Lower leg skin (tissue), 4 donors: ENCODE measurements around the gene TAF1D. TPM values are rescaled to one million over a fixed set of nuclear protein-coding genes. Genes with fewer than 3 reads are reported as not detected.
"Not testable (repeated sequence)": the region's sequence is repeated elsewhere in the genome, so short reads cannot be mapped to it uniquely, and the experiment has no call there.

Experiments used
- DNase-seq, 2 donors: peaks; one replicate each; pipeline ENCODE4 v3.0.0-alpha.2; 2019; ENCODE audit warnings: low spot score in 2 of 2
- H3K4me3 ChIP-seq: fragments of 200-600 bp; sonication (generic); 2 replicates; pipeline ENCODE4 v1.5.1; 2017; ENCODE audit warnings: mild to moderate bottlenecking, low read depth; ENCODE audit not compliant: poor library complexity, severe bottlenecking
- POLR2A ChIP-seq, 2 donors: fragments of 450-650 bp; IDR thresholded peaks; one replicate each; pipeline ENCODE4 v1.6.1; 2016 to 2017; ENCODE audit warnings: antibody characterized with exemption in 2 of 2, mild to moderate bottlenecking in 1 of 2, moderate library complexity in 1 of 2
- WGBS, 2 donors: methylation state at CpG; one replicate each; pipeline ENCODE4 v1.1.5; 2018; 5-methylcytosine and 5-hydroxymethylcytosine counted together
- intact Hi-C: fragments of 100-400 bp; cut with DNase I; formaldehyde crosslinking; loops from one replicate; pipeline ENCODE4 v1.15.0; 2023; ENCODE audit warnings: low total_unique reads
- total RNA-seq, 4 donors: library from RNA; depleted of rRNA; stranded (reverse); fragments of >200 nt; gene quantifications; one replicate each; pipeline ENCODE4 v1.1.0, GENCODE V29; 2016
- TF ChIP-seq, protein P1 (sequence below), 3 donors: fragments of 450-650 bp; IDR thresholded peaks; one replicate each; pipeline ENCODE4 v1.5.1; 2016; ENCODE audit warnings: antibody characterized with exemption in 3 of 3, mild to moderate bottlenecking in 3 of 3, moderate library complexity in 2 of 3

TAF1D gene
- total RNA-seq, 4 donors from 2014 or later, result 45.2 to 92.5 (median 70.0) TPM

DNA sequence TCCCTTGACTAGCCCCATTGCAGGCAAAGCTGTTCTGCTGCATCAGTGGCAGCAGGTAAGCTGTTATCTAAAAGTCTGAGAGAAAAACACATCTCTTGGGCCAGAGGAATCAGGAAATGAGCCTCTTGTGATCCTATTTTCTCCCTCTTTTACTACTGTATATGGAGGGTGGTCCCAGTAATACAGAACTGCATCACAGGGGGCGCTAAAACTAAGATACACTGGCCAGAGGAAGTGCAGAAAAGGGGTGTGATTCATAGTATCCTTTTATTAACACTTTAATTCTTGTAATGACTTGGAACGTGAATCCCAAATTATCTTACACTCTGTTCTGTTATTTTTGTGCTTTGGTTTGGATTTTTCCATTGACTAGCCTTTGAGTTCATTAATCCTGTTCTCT lies 34.0 kb upstream of the TAF1D start:
- no peak for DNase-seq
- no peak overlapping the region for H3K4me3 ChIP-seq
- 47 to 57% methylated on average over 2 of the region's 2 CpGs for WGBS, 2 donors
- intact Hi-C loops, result no loop called here
- TF ChIP-seq, protein P1, sequence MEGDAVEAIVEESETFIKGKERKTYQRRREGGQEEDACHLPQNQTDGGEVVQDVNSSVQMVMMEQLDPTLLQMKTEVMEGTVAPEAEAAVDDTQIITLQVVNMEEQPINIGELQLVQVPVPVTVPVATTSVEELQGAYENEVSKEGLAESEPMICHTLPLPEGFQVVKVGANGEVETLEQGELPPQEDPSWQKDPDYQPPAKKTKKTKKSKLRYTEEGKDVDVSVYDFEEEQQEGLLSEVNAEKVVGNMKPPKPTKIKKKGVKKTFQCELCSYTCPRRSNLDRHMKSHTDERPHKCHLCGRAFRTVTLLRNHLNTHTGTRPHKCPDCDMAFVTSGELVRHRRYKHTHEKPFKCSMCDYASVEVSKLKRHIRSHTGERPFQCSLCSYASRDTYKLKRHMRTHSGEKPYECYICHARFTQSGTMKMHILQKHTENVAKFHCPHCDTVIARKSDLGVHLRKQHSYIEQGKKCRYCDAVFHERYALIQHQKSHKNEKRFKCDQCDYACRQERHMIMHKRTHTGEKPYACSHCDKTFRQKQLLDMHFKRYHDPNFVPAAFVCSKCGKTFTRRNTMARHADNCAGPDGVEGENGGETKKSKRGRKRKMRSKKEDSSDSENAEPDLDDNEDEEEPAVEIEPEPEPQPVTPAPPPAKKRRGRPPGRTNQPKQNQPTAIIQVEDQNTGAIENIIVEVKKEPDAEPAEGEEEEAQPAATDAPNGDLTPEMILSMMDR (IDR thresholded peaks at IDR 0.05), result no peak
- TF ChIP-seq POLR2A (IDR thresholded peaks at IDR 0.05), result no peak

DNA sequence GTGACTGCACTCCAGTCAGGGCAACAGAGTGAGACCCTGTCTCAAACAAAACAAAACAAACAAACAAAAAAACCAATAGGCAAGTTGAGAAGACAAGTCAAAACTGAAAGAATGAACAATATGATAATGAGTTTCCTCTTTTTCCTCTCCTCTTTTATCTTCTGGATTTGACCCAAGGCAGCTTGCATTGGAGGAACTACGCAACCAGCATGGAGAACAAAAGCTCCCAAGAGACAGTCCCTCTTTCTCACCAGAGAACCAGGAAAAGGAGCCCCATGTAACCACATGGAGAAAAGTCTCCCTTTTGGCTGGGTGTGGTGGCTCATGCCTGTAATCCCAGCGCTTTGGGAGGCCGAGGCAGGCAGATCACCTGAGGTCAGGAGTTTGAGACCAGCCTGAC lies 33.3 kb upstream of the TAF1D start:
- H3K4me3 ChIP-seq, DNase-seq, intact Hi-C loops: not testable (repeated sequence)
- WGBS, 2 donors, result 89 to 91% methylated on average over 3 of the region's 3 CpGs

DNA sequence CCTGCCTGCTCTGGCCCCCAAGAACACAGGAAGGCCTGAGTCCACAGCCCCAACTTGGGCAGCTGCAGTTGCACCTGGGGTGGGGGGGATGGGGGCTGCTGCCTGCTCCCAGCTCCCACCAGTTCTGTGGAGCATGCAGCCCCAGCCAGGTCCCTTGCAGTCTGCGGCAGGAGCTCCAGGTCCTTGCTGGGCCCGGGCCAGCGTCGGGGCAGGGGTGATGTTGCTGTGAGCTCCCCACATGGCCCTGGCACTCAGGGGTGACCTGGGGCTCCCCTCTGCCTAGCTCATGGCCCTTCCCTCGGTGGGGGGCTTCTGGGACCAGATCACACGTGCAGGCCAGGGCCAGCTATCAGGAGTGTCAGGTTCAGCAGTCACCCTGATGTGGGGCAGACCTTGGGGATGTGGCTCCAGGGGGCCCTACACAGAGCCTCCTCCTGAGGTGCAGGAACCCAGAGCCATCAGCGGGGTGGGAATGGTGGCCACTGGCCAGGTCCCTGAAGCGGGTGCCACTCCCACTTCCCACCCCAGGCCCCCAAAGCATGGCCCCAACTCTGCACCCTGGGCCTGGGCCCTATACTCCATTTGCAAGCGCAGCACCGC lies 32.4 kb upstream of the TAF1D start:
- WGBS, 2 donors, result 96 to 97% methylated on average over 9 to 10 of the region's 10 CpGs
- DNase-seq, result no peak
- intact Hi-C loops, result no loop called here
- TF ChIP-seq, protein P1 (IDR thresholded peaks at IDR 0.05), result no peak
- TF ChIP-seq POLR2A (IDR thresholded peaks at IDR 0.05), result no peak
- H3K4me3 ChIP-seq, result no peak overlapping the region

DNA sequence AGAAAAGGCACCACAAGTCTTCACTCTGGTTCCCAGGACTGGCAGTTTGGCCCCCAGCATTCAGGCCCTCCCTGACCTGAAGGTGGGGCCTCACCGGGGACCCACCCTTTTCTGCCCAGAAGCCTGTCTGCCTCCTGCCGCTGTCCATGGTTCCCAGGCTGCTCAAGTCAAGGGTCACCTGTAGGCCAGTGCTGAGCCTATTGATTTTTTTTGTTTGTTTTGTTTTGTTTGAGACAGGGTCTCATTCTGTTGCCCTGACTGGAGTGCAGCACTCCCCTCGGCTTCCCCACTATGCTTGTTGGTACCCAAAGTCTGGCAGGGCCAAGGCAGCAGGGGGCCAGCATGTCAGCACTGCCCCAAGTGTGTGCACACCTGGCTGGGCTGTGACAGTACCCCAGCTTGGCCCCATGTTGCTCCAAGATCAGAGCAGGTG lies 31.8 kb upstream of the TAF1D start:
- intact Hi-C loops, result no loop called here
- H3K4me3 ChIP-seq, result no peak overlapping the region
- DNase-seq, result no peak
- TF ChIP-seq, protein P1 (IDR thresholded peaks at IDR 0.05), result no peak
- no peak for TF ChIP-seq POLR2A (IDR thresholded peaks at IDR 0.05)
- 91 to 97% methylated on average over 3 of the region's 3 CpGs for WGBS, 2 donors

DNA sequence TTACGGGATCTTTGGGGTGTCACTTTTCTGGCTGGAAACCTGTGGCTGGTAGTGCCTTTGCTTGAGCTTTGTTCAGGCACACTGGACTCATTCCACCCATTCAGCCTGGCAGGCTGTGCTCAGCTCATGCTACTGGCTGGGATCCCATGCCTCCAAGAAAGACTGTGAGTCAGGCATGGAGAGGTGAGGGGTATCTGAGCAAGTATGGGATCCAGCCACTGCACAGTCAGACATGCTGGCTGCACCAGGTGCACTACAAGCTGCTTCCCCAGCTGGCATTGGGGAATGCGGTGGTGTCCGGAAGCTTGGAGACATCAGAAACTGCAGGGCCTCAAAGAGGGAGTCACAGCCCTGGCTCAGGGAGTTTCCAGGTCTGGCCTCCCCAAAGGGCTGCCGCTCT lies 30.8 kb upstream of the TAF1D start:
- intact Hi-C loops, result no loop called here
- TF ChIP-seq, protein P1 (IDR thresholded peaks at IDR 0.05), result no peak
- TF ChIP-seq POLR2A (IDR thresholded peaks at IDR 0.05), result no peak
- 85 to 93% methylated on average over 4 of the region's 4 CpGs for WGBS, 2 donors

DNA sequence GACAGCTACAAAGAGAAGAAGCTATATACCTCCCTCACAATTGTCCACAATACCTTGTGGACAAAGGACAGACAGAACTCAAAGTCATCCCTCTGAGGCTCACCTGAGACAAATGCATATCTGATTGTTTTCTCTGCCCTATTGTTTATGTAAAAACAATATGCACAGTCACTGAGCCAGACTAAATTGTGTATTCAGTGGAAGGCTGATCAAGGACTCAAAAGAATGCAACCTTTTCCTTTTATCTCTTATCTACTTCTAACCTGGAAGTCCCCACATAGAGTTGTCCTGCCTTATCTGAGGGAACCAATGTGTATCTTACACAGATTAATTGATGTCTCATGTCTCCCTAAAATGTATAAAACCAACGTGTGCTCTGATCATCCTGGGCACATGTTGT lies 28.9 kb upstream of the TAF1D start:
- 29 to 63% methylated on average over 1 of the region's 1 CpG for whole genome bisulfite sequencing, 2 donors
- no peak overlapping the region for H3K4me3 ChIP-seq
- no peak for DNase-seq
- no peak for TF ChIP-seq POLR2A (IDR thresholded peaks at IDR 0.05)
- TF ChIP-seq, protein P1 (IDR thresholded peaks at IDR 0.05), result no peak
- intact Hi-C loops, result no loop called here

More for the DNA sequence above, 30.8 kb upstream of the TAF1D start:
- H3K4me3 ChIP-seq, result no peak overlapping the region
- DNase-seq, result no peak
